Gastrocnemius medialis (tissue), 4 donors: ENCODE data around the gene HEPHL1. TPM values are rescaled to one million over a fixed set of nuclear protein-coding genes. Genes with fewer than 3 reads are reported as not detected.

Experiments
- ATAC-seq, 2 donors: fragments of 150-250 bp; one replicate each; pipeline ENCODE4 v1.9.1; 2016
- DNase-seq, 2 donors: peaks; one replicate each; pipeline ENCODE4 v3.0.0-alpha.2; 2019
- H3K27ac ChIP-seq, 4 donors: fragments of 200-600 bp; sonication (generic); 1 replicate in 1 of 4; 2 replicates in 3 of 4; pipeline ENCODE4 v1.5.1; 2016 to 2018; ENCODE audit warnings: mild to moderate bottlenecking in 2 of 4, moderate library complexity in 1 of 4
- H3K27me3 ChIP-seq, 3 donors: fragments of 200-600 bp; sonication (generic) in 2 of 3; 1 replicate in 1 of 3; 2 replicates in 2 of 3; pipeline versions ENCODE4 v1.5.1 to v1.6.0; 2016 to 2019; ENCODE audit warnings: mild to moderate bottlenecking in 1 of 3, moderate library complexity in 1 of 3
- H3K36me3 ChIP-seq, 2 donors: fragments of 200-600 bp; sonication (generic) in 1 of 2; one replicate each; pipeline ENCODE4 v1.5.1; 2017 to 2018
- H3K4me1 ChIP-seq, 2 donors: fragments of 200-600 bp; sonication (generic) in 1 of 2; one replicate each; pipeline ENCODE4 v1.5.1; 2016 to 2017; ENCODE audit warnings: mild to moderate bottlenecking in 2 of 2
- H3K4me3 ChIP-seq, 4 donors: fragments of 200-600 bp; sonication (generic) in 3 of 4; 1 replicate in 1 of 4; 2 replicates in 3 of 4; pipeline ENCODE4 v1.5.1; 2016 to 2019; ENCODE audit warnings: mild to moderate bottlenecking in 2 of 4
- H3K9me3 ChIP-seq, 3 donors: fragments of 200-600 bp; sonication (generic) in 2 of 3; 1 replicate in 1 of 3; 2 replicates in 2 of 3; pipeline ENCODE4 v1.5.1; 2016 to 2019
- CTCF ChIP-seq, 5 experiments: fragments of 450-650 bp in 3 of 5; fragments of 200-600 bp in 2 of 5; sonication (generic) in 2 of 5; IDR thresholded peaks in 4 of 5; conservative IDR thresholded peaks in 1 of 5; 1 replicate in 4 of 5; 2 replicates in 1 of 5; pipeline ENCODE4 v1.5.1; 2016 to 2019; ENCODE audit warnings: antibody characterized with exemption in 5 of 5, mild to moderate bottlenecking in 3 of 5, moderate library complexity in 3 of 5
- POLR2A ChIP-seq, 2 donors: fragments of 450-650 bp; IDR thresholded peaks; one replicate each; pipeline ENCODE4 v1.6.1; 2017; ENCODE audit warnings: antibody characterized with exemption in 2 of 2, mild to moderate bottlenecking in 2 of 2, moderate library complexity in 2 of 2
- in situ Hi-C, 4 donors: fragments of 200-750 bp; cut with MboI; loops; one replicate each; pipeline versions ENCODE4 v1.15.0 to v1.8.0; 2017; ENCODE audit warnings: low sequenced_read_pairs in 4 of 4
- intact Hi-C: fragments of 100-400 bp; cut with DNase I; formaldehyde crosslinking; loops from one replicate; pipeline ENCODE4 v1.15.1; 2023; ENCODE audit warnings: low total_unique reads
- total RNA-seq, 4 donors: library from RNA; depleted of rRNA; stranded (reverse); fragments of >200 nt; gene quantifications; one replicate each; pipeline versions ENCODE4 v1.1.0 to v1.2.3, GENCODE V29; 2016

Gene HEPHL1
- total RNA-seq, 4 donors from 2014 or later, result not detected

DNA sequence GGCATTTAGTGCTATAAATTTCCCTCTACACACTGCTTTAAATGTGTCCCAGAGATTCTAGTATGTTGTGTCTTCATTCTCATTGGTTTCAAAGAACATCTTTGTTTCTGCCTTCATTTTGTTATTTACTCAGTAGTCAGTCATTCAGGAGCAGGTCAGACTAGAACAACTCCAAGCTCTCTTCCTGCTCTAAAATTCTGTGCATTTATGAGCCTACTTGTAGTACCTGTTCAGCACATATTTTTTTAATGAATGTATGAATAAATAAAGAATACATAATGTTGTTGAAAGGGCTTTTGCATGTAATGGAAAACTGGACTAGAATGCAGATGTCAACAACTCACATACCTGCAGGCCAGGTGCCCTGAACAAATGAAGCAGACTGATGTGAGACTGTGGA lies 13.7 kb upstream of the HEPHL1 start:
- H3K27ac ChIP-seq, result no peak overlapping the region
- in situ Hi-C loops, result no loop called here
- no peak for DNase-seq
- TF ChIP-seq CTCF (IDR thresholded peaks at IDR 0.05 in 4 of 5, conservative IDR thresholded peaks at IDR 0.05 in 1 of 5) (no peak), POLR2A (IDR thresholded peaks at IDR 0.05) (no peak)
- no peak for ATAC-seq
- H3K36me3 ChIP-seq, result no peaks in the 10 kb centered on the region
- intact Hi-C loops, result no loop called here
- H3K9me3 ChIP-seq, result no peaks in the 10 kb centered on the region
- H3K4me1 ChIP-seq, result no peaks in the 10 kb centered on the region
- H3K27me3 ChIP-seq, result no peaks in the 10 kb centered on the region
- no peak overlapping the region for H3K4me3 ChIP-seq

DNA sequence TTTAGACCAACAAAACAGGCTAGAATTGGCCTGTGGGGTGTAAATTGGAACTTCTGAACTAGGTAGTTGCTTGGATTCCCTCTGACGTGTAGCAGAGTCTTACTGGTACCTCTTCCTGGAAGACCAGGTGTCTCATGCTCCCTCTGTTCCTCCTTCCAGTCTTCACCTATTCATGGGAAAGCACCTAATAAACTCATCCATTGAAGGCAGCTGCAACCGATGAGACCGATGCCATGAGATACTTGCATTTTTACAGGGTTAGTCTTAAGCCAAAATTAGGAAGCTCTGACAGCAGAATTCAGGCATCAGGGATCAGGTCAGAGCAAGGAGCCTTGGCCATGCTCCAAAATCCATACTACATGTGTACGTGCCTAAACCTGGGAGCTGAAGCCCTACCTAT lies 13.2 kb upstream of the HEPHL1 start:
- TF ChIP-seq POLR2A (IDR thresholded peaks at IDR 0.05) (no peak), CTCF (IDR thresholded peaks at IDR 0.05 in 4 of 5, conservative IDR thresholded peaks at IDR 0.05 in 1 of 5) (no peak)
- no peaks in the 10 kb centered on the region for H3K27me3 ChIP-seq
- no peak overlapping the region for H3K4me3 ChIP-seq
- DNase-seq (no peak), ATAC-seq (no peak)
- H3K9me3 ChIP-seq, result no peaks in the 10 kb centered on the region
- no peaks in the 10 kb centered on the region for H3K36me3 ChIP-seq
- in situ Hi-C loops, result no loop called here
- intact Hi-C loops, result no loop called here
- no peak overlapping the region for H3K27ac ChIP-seq
- H3K4me1 ChIP-seq, result no peaks in the 10 kb centered on the region

- no peak for DNase-seq
- no peak for ATAC-seq
- H3K4me3 ChIP-seq, result no peak overlapping the region
- no peaks in the 10 kb centered on the region for H3K4me1 ChIP-seq
- no peak for TF ChIP-seq POLR2A (IDR thresholded peaks at IDR 0.05)
- TF ChIP-seq CTCF (IDR thresholded peaks at IDR 0.05 in 4 of 5, conservative IDR thresholded peaks at IDR 0.05 in 1 of 5), result no peak
- no peak overlapping the region for H3K27ac ChIP-seq
- no peaks in the 10 kb centered on the region for H3K27me3 ChIP-seq
- H3K36me3 ChIP-seq, result no peaks in the 10 kb centered on the region
- no peaks in the 10 kb centered on the region for H3K9me3 ChIP-seq
- in situ Hi-C loops, result no loop called here
- intact Hi-C loops, result no loop called here
These were observed 11.0 kb upstream of the HEPHL1 start for GRCh38 chr11:94010136-94010535.

DNA sequence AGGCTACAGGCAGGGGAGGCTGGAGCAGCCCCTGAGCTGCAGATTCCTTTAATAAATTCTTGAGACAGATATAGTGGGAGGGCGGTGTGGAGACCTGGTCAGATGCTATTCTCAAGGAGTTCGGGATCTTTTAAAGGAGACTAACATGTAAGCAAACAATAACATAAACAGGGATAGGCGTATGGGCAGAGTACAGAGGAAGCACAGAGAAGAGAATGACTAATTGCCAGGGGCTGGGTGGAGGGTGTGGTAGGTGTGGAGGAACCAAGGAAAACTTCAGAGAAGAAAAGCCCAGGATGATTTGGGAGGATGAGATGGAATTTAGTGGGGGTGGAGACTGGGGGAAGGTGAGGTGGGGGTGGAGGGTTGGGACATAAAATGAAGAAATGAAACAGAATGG lies 9.7 kb upstream of the HEPHL1 start:
- no peaks in the 10 kb centered on the region for H3K36me3 ChIP-seq
- no peaks in the 10 kb centered on the region for H3K4me1 ChIP-seq
- H3K9me3 ChIP-seq, result no peaks in the 10 kb centered on the region
- no peak for ATAC-seq
- H3K4me3 ChIP-seq, result no peak overlapping the region
- in situ Hi-C loops, result no loop called here
- no peak overlapping the region for H3K27ac ChIP-seq
- intact Hi-C loops, result no loop called here
- TF ChIP-seq POLR2A (IDR thresholded peaks at IDR 0.05) (no peak), CTCF (IDR thresholded peaks at IDR 0.05 in 4 of 5, conservative IDR thresholded peaks at IDR 0.05 in 1 of 5) (no peak)
- no peak for DNase-seq
- no peaks in the 10 kb centered on the region for H3K27me3 ChIP-seq

DNA sequence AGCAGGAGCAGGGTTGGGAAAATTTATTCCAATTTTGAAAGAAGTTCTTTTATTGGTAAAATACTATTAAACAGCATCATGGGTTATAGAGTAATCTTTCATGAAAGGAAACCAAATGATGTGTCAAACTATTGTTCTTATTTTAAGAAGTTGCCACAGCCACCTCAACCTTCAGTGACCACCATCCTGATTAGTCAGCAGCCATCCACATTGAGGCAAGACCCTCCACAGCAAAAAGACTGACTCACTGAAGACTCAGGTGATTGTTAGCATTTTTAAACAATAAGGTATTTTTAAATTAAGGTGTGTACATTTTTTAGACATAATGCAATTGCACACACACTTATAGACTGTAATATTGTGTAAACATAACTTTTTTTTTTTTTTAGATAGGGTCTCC lies 3.7 kb upstream of the HEPHL1 start:
- Histone ChIP-seq H3K27me3 (no peaks in the 10 kb centered on the region), H3K27ac (no peak overlapping the region), H3K4me1 (no peaks in the 10 kb centered on the region), H3K4me3 (no peak overlapping the region), H3K9me3 (no peaks in the 10 kb centered on the region), H3K36me3 (no peaks in the 10 kb centered on the region)
- no peak for DNase-seq
- in situ Hi-C loops (no loop called here), intact Hi-C loops (no loop called here)
- no peak for ATAC-seq
- no peak for TF ChIP-seq POLR2A (IDR thresholded peaks at IDR 0.05)
- TF ChIP-seq CTCF (IDR thresholded peaks at IDR 0.05 in 4 of 5, conservative IDR thresholded peaks at IDR 0.05 in 1 of 5), result no peak
